Epithelial cell of proximal tubule (primary cell): ENCODE data around the gene FAM181B. TPM values are rescaled to one million over a fixed set of nuclear protein-coding genes. Genes with fewer than 3 reads are reported as not detected.

Source experiments
- DNase-seq: peaks from one replicate; pipeline ENCODE4 v3.0.0-alpha.2; 2011; ENCODE audit warnings: low read depth
- H3K4me3 ChIP-seq: 2 replicates; pipeline ENCODE4 v1.5.1; 2011; ENCODE audit warnings: low read depth, mild to moderate bottlenecking, low read length
- CTCF ChIP-seq: conservative IDR thresholded peaks from 2 replicates; pipeline ENCODE4 v1.5.1; 2012; ENCODE audit warnings: low read depth, mild to moderate bottlenecking, low read length
- total RNA-seq: library from RNA; depleted of rRNA; stranded (reverse); fragments of >200 nt; gene quantifications from 2 replicates; pipeline ENCODE4 v1.2.3, GENCODE V29; 2015

FAM181B gene
- total RNA-seq, 1 donor from 2014 or later, result 0.06 TPM

GRCh38 chr11:82734120-82734479 is 436 bp upstream of the FAM181B start:
- peak overlapping the region; percentile 49 for H3K4me3 ChIP-seq
- TF ChIP-seq CTCF, result no peak
- no peak for DNase-seq

GRCh38 chr11:82732734-82733443 is 775 bp downstream of the FAM181B start:
- no peak for DNase-seq
- H3K4me3 ChIP-seq, result peak overlapping the region; percentile 49
- TF ChIP-seq CTCF, result no peak

GRCh38 chr11:82732348-82732733 is 1.3 kb downstream of the FAM181B start:
- no peak for DNase-seq
- H3K4me3 ChIP-seq, result no peak overlapping the region
- no peak for TF ChIP-seq CTCF

- TF ChIP-seq CTCF, result no peak
- DNase-seq, result no peak
- no peak overlapping the region for H3K4me3 ChIP-seq
Observed at GRCh38 chr11:82731691-82732277, 1.9 kb downstream of the FAM181B start.

- no peak for DNase-seq
- no peak overlapping the region for H3K4me3 ChIP-seq
Observed at GRCh38 chr11:82730754-82731153, 2.9 kb downstream of the FAM181B start.

GRCh38 chr11:82730286-82730685 is 3.4 kb downstream of the FAM181B start:
- TF ChIP-seq CTCF, result no peak
- no peak for DNase-seq
- no peak overlapping the region for H3K4me3 ChIP-seq

More at GRCh38 chr11:82730754-82731153, 2.9 kb downstream of the FAM181B start:
- no peak for TF ChIP-seq CTCF

GRCh38 chr11:82724026-82724425 is 9.6 kb downstream of the FAM181B start:
- DNase-seq, result no peak
- TF ChIP-seq CTCF, result no peak

More at GRCh38 chr11:82724026-82724425, 9.6 kb downstream of the FAM181B start:
- no peak overlapping the region for H3K4me3 ChIP-seq
